HCT116 (cell line): ENCODE results near the gene CSNK1D. TPM values are rescaled to one million over a fixed set of nuclear protein-coding genes. Genes with fewer than 3 reads are reported as not detected.

Experiments
- ATAC-seq: fragments of 200-7000 bp; cut with Tn5 transposase; 2 replicates; pipeline ENCODE4 v1.9.1; 2020; ENCODE audit warnings: mild to moderate bottlenecking, moderate library complexity
- BruUV-seq: library from RNA; stranded (reverse); fragments of 400-500 nt; replicated peaks from 2 replicates; lab custom pipeline; 2021; lab: Mats Ljungman, UMichigan
- CTCF ChIA-PET: fragments of 300-600 bp; sonication (Branson Sonifier 250); formaldehyde crosslinking; loops from one replicate; lab custom pipeline; 2021; ENCODE audit warnings: antibody characterized with exemption; lab: Charles Lee
- POLR2A ChIA-PET: fragments of 300-600, 350-600 bp; sonication (Branson Sonifier 250); formaldehyde crosslinking; loops from one replicate; lab custom pipeline; 2021; ENCODE audit warnings: antibody characterized with exemption; lab: Charles Lee
- RAD21 ChIA-PET, 2 experiments: fragments of 300-600 bp; sonication (Branson Sonifier 250); formaldehyde crosslinking; loops; one replicate each; lab custom pipeline; 2023; ENCODE audit warnings: low total read pairs in 2 of 2; ENCODE audit not compliant: uncharacterized antibody in 2 of 2, unreplicated experiment in 2 of 2, low non-redundant PET in 1 of 2; lab: Charles Lee
- DNase-seq: peaks from one replicate; pipeline ENCODE4 v3.0.0-alpha.2; 2010; ENCODE audit warnings: low read depth, low spot score
- H2AFZ ChIP-seq: fragments of 200-600 bp; shearing (Covaris generic), sonication (generic); 2 replicates; pipeline ENCODE4 v1.6.1; 2017; ENCODE audit warnings: low read depth, mixed run types, mixed read lengths, antibody characterized with exemption, low read length; ENCODE audit not compliant: poor library complexity, severe bottlenecking
- H3K27ac ChIP-seq: 2 replicates; pipeline ENCODE4 v1.5.1; 2012; ENCODE audit warnings: low read depth, low read length
- H3K27me3 ChIP-seq: fragments of 200-600 bp; sonication (generic); 2 replicates; pipeline ENCODE4 v1.6.1; 2016; ENCODE audit warnings: mixed run types, low read length, mixed read lengths; ENCODE audit not compliant: insufficient read depth
- H3K36me3 ChIP-seq, 2 experiments: fragments of 200-500 bp in 1 of 2; fragments of 200-600 bp in 1 of 2; sonication (Bioruptor generic) in 1 of 2; sonication (generic) in 1 of 2; 2 replicates each; pipeline versions ENCODE4 v1.5.1 to v1.6.1; 2014 to 2016; ENCODE audit warnings: low read length in 2 of 2, inconsistent platforms in 1 of 2, mixed read lengths in 1 of 2, mixed run types in 1 of 2; ENCODE audit not compliant: insufficient read depth in 2 of 2, control insufficient read depth in 1 of 2
- H3K4me1 ChIP-seq, 2 experiments: fragments of 200-600 bp in 1 of 2; sonication (generic) in 1 of 2; 2 replicates each; pipeline versions ENCODE4 v1.5.1 to v1.6.1; 2012 to 2017; ENCODE audit warnings: low read length in 2 of 2, inconsistent platforms in 1 of 2, mild to moderate bottlenecking in 1 of 2, mixed read lengths in 1 of 2, mixed run types in 1 of 2, moderate library complexity in 1 of 2; ENCODE audit not compliant: insufficient read depth in 2 of 2, control insufficient read depth in 1 of 2
- H3K4me2 ChIP-seq: fragments of 200-600 bp; sonication (generic); 2 replicates; pipeline ENCODE4 v1.6.1; 2017; ENCODE audit warnings: mixed run types, low read length, mixed read lengths
- H3K4me3 ChIP-seq, 2 experiments: fragments of 200-600 bp in 1 of 2; sonication (generic) in 1 of 2; replicated peaks in 1 of 2; 2 replicates each; pipeline ENCODE4 v1.5.1; 2011 to 2016; ENCODE audit warnings: low read length in 2 of 2, control low read depth in 1 of 2, low read depth in 1 of 2, mild to moderate bottlenecking in 1 of 2, mixed read lengths in 1 of 2, mixed run types in 1 of 2
- H3K79me2 ChIP-seq: fragments of 200-600 bp; sonication (generic); 2 replicates; pipeline ENCODE4 v1.6.1; 2017; ENCODE audit warnings: mild to moderate bottlenecking, mixed run types, low read length, moderate library complexity, mixed read lengths; ENCODE audit not compliant: insufficient read depth
- H3K9ac ChIP-seq: fragments of 200-600 bp; sonication (generic); 2 replicates; pipeline ENCODE4 v1.6.1; 2016; ENCODE audit warnings: low read length, mixed read lengths
- H3K9me2 ChIP-seq: fragments of 200-600 bp; sonication (generic), shearing (Covaris generic); 2 replicates; pipeline ENCODE4 v1.6.1; 2017; ENCODE audit warnings: mixed run types, mild to moderate bottlenecking, moderate library complexity; ENCODE audit not compliant: insufficient read depth
- H3K9me3 ChIP-seq, 2 experiments: fragments of 200-500 bp in 1 of 2; fragments of 200-600 bp in 1 of 2; sonication (Bioruptor generic) in 1 of 2; sonication (generic) in 1 of 2; 2 replicates each; pipeline ENCODE4 v1.6.1; 2014 to 2017; ENCODE audit warnings: low read length in 2 of 2, mixed read lengths in 2 of 2, inconsistent platforms in 1 of 2, low read depth in 1 of 2, mild to moderate bottlenecking in 1 of 2, mixed run types in 1 of 2, moderate library complexity in 1 of 2; ENCODE audit not compliant: control insufficient read depth in 1 of 2, insufficient read depth in 1 of 2
- H4K20me1 ChIP-seq: fragments of 200-600 bp; sonication (generic), shearing (Covaris generic); 2 replicates; pipeline ENCODE4 v1.6.1; 2017; ENCODE audit warnings: mixed run types, mild to moderate bottlenecking, moderate library complexity; ENCODE audit not compliant: insufficient read depth
- CTCF ChIP-seq, 3 experiments: fragments of 200-600 bp in 1 of 3; sonication (generic) in 1 of 3; IDR thresholded peaks in 2 of 3; conservative IDR thresholded peaks in 1 of 3; 2 replicates each; pipeline ENCODE4 v1.5.1; 2012 to 2017; ENCODE audit warnings: low read depth in 2 of 3, low read length in 2 of 3, antibody characterized with exemption in 1 of 3, borderline replicate concordance in 1 of 3, control low read depth in 1 of 3, mild to moderate bottlenecking in 1 of 3, mixed read lengths in 1 of 3, mixed run types in 1 of 3, moderate library complexity in 1 of 3; ENCODE audit not compliant: insufficient read depth in 1 of 3
- EGR1 ChIP-seq: IDR thresholded peaks from 2 replicates; pipeline ENCODE4 v1.6.1; 2012; ENCODE audit warnings: low read depth
- ZFX ChIP-seq: fragments of 450-650 bp; IDR thresholded peaks from 2 replicates; pipeline ENCODE4 v1.6.1; 2017
- intact Hi-C: fragments of 100-400 bp; cut with micrococcal nuclease; formaldehyde crosslinking; loops from 2 replicates; pipeline ENCODE4 v1.10.0; 2022
- total RNA-seq: library from RNA; stranded (reverse); gene quantifications from one replicate; pipeline ENCODE4 v1.2.1, GENCODE V29; 2021; ENCODE audit not compliant: unreplicated experiment

The CSNK1D gene
- total RNA-seq, 1 experiment from 2014 or later, result 176 TPM

GRCh38 chr17:82229698-82230608, 43.5 kb downstream of the CSNK1D start:
- Histone ChIP-seq H3K27ac (peak overlapping the region; percentile 98), H3K36me3 (peaks cover 2 to 40% of the 10 kb centered on the region in 2 experiments; a peak in 2 of 4 replicates)
- POLR2A ChIA-PET, result interaction anchor here (0.8 to 3.0 kb wide), 14 partner anchors 9 to 199 kb away, joined by 3 to 31 read pairs (median 4); partner anchors contain the start of gene CCDC57
- peak; percentile 6 for ATAC-seq
- intact Hi-C loops, result loop anchor here (1.0 kb wide), 2 partner anchors 17 to 25 kb away; no protein-coding TSS in a partner anchor
- TF ChIP-seq EGR1, result no peak
- TF ChIP-seq CTCF (IDR thresholded peaks at IDR 0.05 in 2 of 3, conservative IDR thresholded peaks at IDR 0.05 in 1 of 3; ENCODE audit: borderline replicate concordance in 1 of 3, insufficient read depth in 1 of 3, low read depth in 2 of 3, low read length in 2 of 3), result 0 out of 6 replicates have a peak, but pooled peaks of 1 of the 3 experiments have one; percentile 8
- TF ChIP-seq ZFX, result peak; percentile 69
- TF ChIP-seq, all 23 proteins: peak for 2
- Histone ChIP-seq H3K9me2 (no peaks in the 10 kb centered on the region), H4K20me1 (peaks cover 23% of the 10 kb centered on the region; the same call in 1 of the 2 replicates), H3K4me3 (peak overlapping the region; percentile 99 to 100), H3K4me1 (peaks cover 47 to 80% of the 10 kb centered on the region in 2 experiments), H3K9me3 (no peaks in the 10 kb centered on the region), H3K79me2 (peaks cover 65% of the 10 kb centered on the region), H3K27me3 (no peaks in the 10 kb centered on the region), H2AFZ (no peak overlapping the region), H3K4me2 (peak overlapping the region; percentile 91), H3K9ac (peak overlapping the region; percentile 100)
- RAD21 ChIA-PET, result interaction anchor here in 1 of 2 experiments (1.9 kb wide), 1 partner anchor 24 kb away, joined by 6 read pairs; no protein-coding TSS in a partner anchor
- TSS peak; percentile 73 for BruUV-seq
- no peak for DNase-seq
- CTCF ChIA-PET, result no interaction called here
